Measurements from ENCODE around the gene PLET1. TPM values are rescaled to one million over a fixed set of nuclear protein-coding genes. Genes with fewer than 3 reads are reported as not detected.

PLET1 gene
- total and polyA plus RNA-seq, 12 donors, result not detected

GRCh38 chr11:112255067-112255720, 5.5 kb downstream of the PLET1 start:
- no peaks in the 10 kb centered on the region for H3K9me3 ChIP-seq (replicated peaks in 1 of 3)
- H3K27ac ChIP-seq, result peak overlapping the region in 3 of 5 donors; percentile 48 to 69 (median 63)
- intact Hi-C loops (cut with DNase I), result no loop called here
- peak; percentile 76 to 90 (median 85) for DNase-seq
- 23 to 35% (median 25%) methylated on average over 15 of the region's 15 CpGs for WGBS, 4 donors
- no peak overlapping the region for H3K4me3 ChIP-seq
- H3K4me1 ChIP-seq (replicated peaks in 1 of 2), result peaks cover 6 to 7% of the 10 kb centered on the region in 2 donors
- TF ChIP-seq POLR2A (IDR thresholded peaks at IDR 0.05) (peak in 1 of 2 donors; percentile 25), CTCF (IDR thresholded peaks at IDR 0.05) (no peak)
- no peaks in the 10 kb centered on the region for H3K27me3 ChIP-seq
- no peaks in the 10 kb centered on the region for H3K36me3 ChIP-seq (replicated peaks in 1 of 2)

- peaks cover 6 to 7% of the 10 kb centered on the region in 2 donors for H3K4me1 ChIP-seq (replicated peaks in 1 of 2)
- no peaks in the 10 kb centered on the region for H3K27me3 ChIP-seq
- TF ChIP-seq POLR2A (IDR thresholded peaks at IDR 0.05) (no peak), CTCF (IDR thresholded peaks at IDR 0.05) (no peak)
- no peaks in the 10 kb centered on the region for H3K9me3 ChIP-seq (replicated peaks in 1 of 3)
- no peak overlapping the region for H3K4me3 ChIP-seq
- H3K36me3 ChIP-seq (replicated peaks in 1 of 2), result no peaks in the 10 kb centered on the region
- no peak for DNase-seq
- intact Hi-C loops (cut with DNase I), result no loop called here
- H3K27ac ChIP-seq, result peak overlapping the region in 1 of 5 donors; percentile 49
- WGBS, 4 donors, result 95 to 96% (median 96%) methylated on average over 2 to 3 of the region's 3 CpGs
Measured at GRCh38 chr11:112253605-112254242, 6.9 kb downstream of the PLET1 start.

- Histone ChIP-seq H3K27ac (no peak overlapping the region), H3K9me3 (replicated peaks in 1 of 3) (no peaks in the 10 kb centered on the region), H3K36me3 (replicated peaks in 1 of 2) (no peaks in the 10 kb centered on the region), H3K27me3 (no peaks in the 10 kb centered on the region), H3K4me1 (replicated peaks in 1 of 2) (no peaks in the 10 kb centered on the region), H3K4me3 (no peak overlapping the region)
- no peak for DNase-seq
- TF ChIP-seq POLR2A (IDR thresholded peaks at IDR 0.05), result no peak
- no peak for TF ChIP-seq CTCF (IDR thresholded peaks at IDR 0.05)
- 74 to 79% (median 77%) methylated on average over 8 of the region's 8 CpGs for WGBS, 4 donors
- intact Hi-C loops (cut with DNase I), result no loop called here
Measured at GRCh38 chr11:112249871-112250610, 10.6 kb downstream of the PLET1 start.

GRCh38 chr11:112248201-112248600, 12.5 kb downstream of the PLET1 start:
- no peak for DNase-seq
- Histone ChIP-seq H3K36me3 (replicated peaks in 1 of 2) (peaks cover 0 to 4% of the 10 kb centered on the region in 2 donors), H3K27ac (no peak overlapping the region), H3K4me1 (replicated peaks in 1 of 2) (no peaks in the 10 kb centered on the region), H3K9me3 (replicated peaks in 1 of 3) (no peaks in the 10 kb centered on the region), H3K27me3 (no peaks in the 10 kb centered on the region), H3K4me3 (no peak overlapping the region)
- 80 to 93% (median 84%) methylated on average over 2 of the region's 2 CpGs for WGBS, 4 donors
- intact Hi-C loops (cut with DNase I), result no loop called here
- TF ChIP-seq CTCF (IDR thresholded peaks at IDR 0.05) (no peak), POLR2A (IDR thresholded peaks at IDR 0.05) (no peak)

Measured in adrenal gland (tissue), 12 donors.